HepG2 (cell line): ENCODE data around the gene ITGB3. TPM values are rescaled to one million over a fixed set of nuclear protein-coding genes. Genes with fewer than 3 reads are reported as not detected.

Experiments used
- ATAC-seq: fragments of 200-7000 bp; cut with Tn5 transposase; 3 replicates; pipeline ENCODE4 v1.9.1; 2020; ENCODE audit warnings: mild to moderate bottlenecking, moderate library complexity
- BruUV-seq: library from RNA; stranded (reverse); fragments of 400-500 nt; replicated peaks from 2 replicates; lab custom pipeline; 2021; lab: Mats Ljungman, UMichigan
- CTCF ChIA-PET: fragments of 300-600 bp; formaldehyde crosslinking; extraction: SDS; loops from one replicate; lab custom pipeline; 2021; ENCODE audit warnings: low total read pairs, inconsistent platforms, low intra/inter-chr PET ratio; lab: Yijun Ruan, JAX
- POLR2A ChIA-PET: fragments of 350-600 bp; sonication (Branson Sonifier 250); formaldehyde crosslinking; loops from one replicate; lab custom pipeline; 2020; ENCODE audit warnings: antibody characterized with exemption, inconsistent platforms; lab: Yijun Ruan, JAX
- DNase-seq: peaks from one replicate; pipeline ENCODE4 v3.0.0-alpha.2; 2015; ENCODE audit warnings: low spot score
- FAIRE-seq: peaks from 3 replicates; lab custom pipeline; 2011; peaks lifted over from hg19 to GRCh38; lab: Jason Lieb, UNC
- H2AFZ ChIP-seq: one replicate; pipeline ENCODE4 v1.6.1; 2011; ENCODE audit warnings: low read length, inconsistent platforms
- H3K27ac ChIP-seq: fragments of 300-600 bp; 3 replicates; pipeline ENCODE4 v1.8.0; 2011; ENCODE audit warnings: mixed run types, mild to moderate bottlenecking, mixed read lengths, low read length, inconsistent platforms; ENCODE audit not compliant: insufficient read depth; ENCODE audit errors: extremely low read length
- H3K27me3 ChIP-seq, 2 experiments: fragments of 200-600 bp in 1 of 2; 2 replicates in 1 of 2; 3 replicates in 1 of 2; pipeline versions ENCODE4 v1.6.0 to v1.8.0; 2011; ENCODE audit warnings: low read length in 2 of 2, mild to moderate bottlenecking in 2 of 2, moderate library complexity in 2 of 2, inconsistent platforms in 1 of 2; ENCODE audit not compliant: insufficient read depth in 2 of 2, control insufficient read depth in 1 of 2
- H3K36me3 ChIP-seq, 2 experiments: fragments of 200-600 bp in 1 of 2; replicated peaks in 1 of 2; 2 replicates in 1 of 2; 3 replicates in 1 of 2; pipeline versions ENCODE4 v1.5.1 to v1.8.0; 2011; ENCODE audit warnings: low read length in 2 of 2, inconsistent platforms in 1 of 2; ENCODE audit not compliant: insufficient read depth in 2 of 2, control insufficient read depth in 1 of 2
- H3K4me1 ChIP-seq: 2 replicates; pipeline ENCODE4 v1.5.1; 2012; ENCODE audit warnings: low read length, inconsistent platforms; ENCODE audit not compliant: insufficient read depth
- H3K4me2 ChIP-seq: 2 replicates; pipeline ENCODE4 v1.6.0; 2011; ENCODE audit warnings: low read depth, low read length, inconsistent platforms
- H3K4me3 ChIP-seq, 3 experiments: fragments of 200-600 bp in 1 of 3; sonication (generic), shearing (Covaris generic) in 1 of 3; replicated peaks in 1 of 3; 2 replicates each; pipeline ENCODE4 v1.5.1; 2011 to 2016; ENCODE audit warnings: low read length in 3 of 3, inconsistent platforms in 2 of 3, low read depth in 2 of 3, mild to moderate bottlenecking in 2 of 3, control low read depth in 1 of 3, mixed read lengths in 1 of 3; ENCODE audit not compliant: insufficient read depth in 1 of 3
- H3K79me2 ChIP-seq: one replicate; pipeline ENCODE4 v1.6.1; 2011; ENCODE audit warnings: low read length, inconsistent platforms; ENCODE audit not compliant: insufficient read depth
- H3K9ac ChIP-seq: 2 replicates; pipeline ENCODE4 v1.6.0; 2011; ENCODE audit warnings: mild to moderate bottlenecking, low read depth, low read length, inconsistent platforms; ENCODE audit not compliant: insufficient read depth
- H3K9me3 ChIP-seq: 2 replicates; pipeline ENCODE4 v1.5.1; 2012; ENCODE audit warnings: mild to moderate bottlenecking, low read length
- H4K20me1 ChIP-seq: 2 replicates; pipeline ENCODE4 v1.6.0; 2011; ENCODE audit warnings: inconsistent platforms, mild to moderate bottlenecking, low read length, moderate library complexity; ENCODE audit not compliant: insufficient read depth
- ASH2L ChIP-seq: fragments of 300-600, 200-600 bp; sonication (generic); IDR thresholded peaks from 2 replicates; pipeline ENCODE4 v1.7.0; 2017; ENCODE audit warnings: low read depth, mild to moderate bottlenecking, moderate library complexity, mixed read lengths, low read length; ENCODE audit not compliant: insufficient read length
- CBFB ChIP-seq: sonication (generic); formaldehyde crosslinking; IDR thresholded peaks from 2 replicates; pipeline ENCODE4 v1.4.0; 2020; ENCODE audit warnings: missing genetic modification reagents
- CHCHD3 ChIP-seq: sonication (generic); formaldehyde crosslinking; IDR thresholded peaks from 2 replicates; pipeline ENCODE4 v1.8.0; 2022; ENCODE audit warnings: mild to moderate bottlenecking, missing genetic modification reagents, moderate library complexity
- GTF2F1 ChIP-seq: fragments of 150-350 bp; IDR thresholded peaks from 2 replicates; pipeline ENCODE4 v1.6.1; 2014; ENCODE audit warnings: low read length
- MZF1 ChIP-seq: sonication (generic); formaldehyde crosslinking; IDR thresholded peaks from 2 replicates; pipeline ENCODE4 v1.8.1; 2023; ENCODE audit warnings: mild to moderate bottlenecking, missing genetic modification reagents, borderline replicate concordance
- POLR2AphosphoS2 ChIP-seq: IDR thresholded peaks from 2 replicates; pipeline ENCODE4 v1.6.1; 2011; ENCODE audit warnings: low read depth, low read length, improper control_type of control experiment
- SMAD1 ChIP-seq: sonication (generic); formaldehyde crosslinking; IDR thresholded peaks from 2 replicates; pipeline ENCODE4 v1.4.0; 2020; ENCODE audit warnings: missing genetic modification reagents, low read depth, mild to moderate bottlenecking, borderline replicate concordance
- TBX2 ChIP-seq: sonication (generic); formaldehyde crosslinking; IDR thresholded peaks from 2 replicates; pipeline ENCODE4 v1.5.0; 2020; ENCODE audit warnings: missing genetic modification reagents, mild to moderate bottlenecking, borderline replicate concordance
- ZBTB1 ChIP-seq: sonication (generic); formaldehyde crosslinking; IDR thresholded peaks from 2 replicates; pipeline ENCODE4 v1.4.0; 2020; ENCODE audit warnings: missing genetic modification reagents, borderline replicate concordance
- ZKSCAN5 ChIP-seq: sonication (generic); formaldehyde crosslinking; IDR thresholded peaks from 2 replicates; pipeline ENCODE4 v1.5.1; 2020; ENCODE audit warnings: mild to moderate bottlenecking, missing genetic modification reagents
- ZNF292 ChIP-seq: sonication (generic); formaldehyde crosslinking; IDR thresholded peaks from 2 replicates; pipeline ENCODE4 v1.8.1; 2022; ENCODE audit warnings: mild to moderate bottlenecking, low read depth, missing genetic modification reagents, borderline replicate concordance
- ZNF3 ChIP-seq: IDR thresholded peaks from 2 replicates; pipeline ENCODE4 v1.7.0; 2017; ENCODE audit warnings: inconsistent platforms
- ZNF383 ChIP-seq: sonication (generic); formaldehyde crosslinking; IDR thresholded peaks from 2 replicates; pipeline ENCODE4 v1.4.0; 2020; ENCODE audit warnings: missing genetic modification reagents, mild to moderate bottlenecking, borderline replicate concordance
- ZNF567 ChIP-seq: sonication (generic); formaldehyde crosslinking; IDR thresholded peaks from 2 replicates; pipeline ENCODE4 v1.8.1; 2023; ENCODE audit warnings: mild to moderate bottlenecking, missing genetic modification reagents, borderline replicate concordance
- ZNF768 ChIP-seq: sonication (generic); formaldehyde crosslinking; IDR thresholded peaks from 2 replicates; pipeline ENCODE4 v1.4.0; 2020; ENCODE audit warnings: missing genetic modification reagents
- WGBS: methylation state at CpG from one replicate; pipeline ENCODE4 v1.1.6; 2017; ENCODE audit warnings: low lambda C conversion rate; 5-methylcytosine and 5-hydroxymethylcytosine counted together
- in situ Hi-C: cut with HindIII; loops from 2 replicates; pipeline ENCODE4 v1.10.0; 2017; ENCODE audit warnings: low pct_unique_long_range_greater_than_20kb; ENCODE audit not compliant: extremely low pct_ligation_motif_present
- intact Hi-C: fragments of 100-400 bp; cut with micrococcal nuclease; formaldehyde crosslinking; loops from one replicate; pipeline ENCODE4 v1.10.0; 2022; ENCODE audit not compliant: unreplicated experiment
- polyA plus RNA-seq, 8 experiments: library from polyadenylated mRNA; depleted of rRNA in 3 of 8; stranded (reverse) in 7 of 8; unstranded in 1 of 8; fragments of >200 nt; fragmentation: Illumina TruSeq in 4 of 8; extraction: Trizol in 4 of 8; gene quantifications; 2 replicates each; pipeline versions ENCODE4 v1.2.1 to v1.2.3, GENCODE V29; 2011 to 2016; ENCODE audit warnings: low read depth in 4 of 8, missing spikeins in 1 of 8, mixed read lengths in 1 of 8; ENCODE audit not compliant: insufficient read depth in 1 of 8
- total RNA-seq, 5 experiments: library from RNA; depleted of rRNA; stranded (reverse); fragments of >200 nt; fragmentation: Illumina TruSeq; extraction: Trizol; gene quantifications; 2 replicates each; pipeline ENCODE4 v1.2.3, GENCODE V29; 2016; ENCODE audit warnings: low read depth in 1 of 5
- TF ChIP-seq, protein P1 (sequence below): sonication (generic); formaldehyde crosslinking; IDR thresholded peaks from 2 replicates; pipeline ENCODE4 v1.8.0; 2022; ENCODE audit warnings: low read depth, missing genetic modification reagents
- TF ChIP-seq, protein P2 (sequence below): sonication (generic); formaldehyde crosslinking; IDR thresholded peaks from 2 replicates; pipeline ENCODE4 v1.5.1; 2020; ENCODE audit warnings: missing genetic modification reagents, mild to moderate bottlenecking, borderline replicate concordance
- TF ChIP-seq, protein P3 (sequence below): IDR thresholded peaks from 2 replicates; pipeline ENCODE4 v1.6.1; 2018; ENCODE audit warnings: missing genetic modification reagents

The ITGB3 gene
- total and polyA plus RNA-seq, 2 of the 13 experiments (the other 11 are each of a cell fraction or from before 2014, with no cell fraction given), result 0.09 to 0.31 TPM

- POLR2A ChIA-PET, result no interaction called here
- Histone ChIP-seq H3K27me3 (peaks cover 1 to 16% of the 10 kb centered on the region in 2 experiments; a peak in 2 of 5 replicates), H3K79me2 (no peaks in the 10 kb centered on the region), H3K9ac (no peak overlapping the region), H3K4me1 (peaks cover 23% of the 10 kb centered on the region), H2AFZ (no peak overlapping the region), H3K4me2 (no peak overlapping the region), H3K4me3 (no peak overlapping the region), H3K36me3 (no peaks in the 10 kb centered on the region), H4K20me1 (no peaks in the 10 kb centered on the region)
- no peak for ATAC-seq
- no peak for FAIRE-seq
- 39% methylated on average over 3 of the region's 3 CpGs for WGBS
- intact Hi-C loops, result no loop called here
- DNase-seq, result no peak
- TF ChIP-seq TBX2 (CRISPR knock-in tag) (no peak), ZNF383 (CRISPR knock-in tag) (no peak), CHCHD3 (CRISPR knock-in tag) (no peak), POLR2AphosphoS2 (no peak), SMAD1 (CRISPR knock-in tag) (no peak), ZBTB1 (CRISPR knock-in tag) (no peak), MZF1 (CRISPR knock-in tag) (no peak), ZNF567 (CRISPR knock-in tag) (no peak), CBFB (CRISPR knock-in tag) (no peak), ZNF768 (CRISPR knock-in tag) (no peak), ZNF292 (CRISPR knock-in tag) (no peak), ZNF3 (CRISPR knock-in tag) (no peak), ASH2L (no peak), GTF2F1 (no peak), ZKSCAN5 (CRISPR knock-in tag) (no peak)
- TF ChIP-seq, protein P1, sequence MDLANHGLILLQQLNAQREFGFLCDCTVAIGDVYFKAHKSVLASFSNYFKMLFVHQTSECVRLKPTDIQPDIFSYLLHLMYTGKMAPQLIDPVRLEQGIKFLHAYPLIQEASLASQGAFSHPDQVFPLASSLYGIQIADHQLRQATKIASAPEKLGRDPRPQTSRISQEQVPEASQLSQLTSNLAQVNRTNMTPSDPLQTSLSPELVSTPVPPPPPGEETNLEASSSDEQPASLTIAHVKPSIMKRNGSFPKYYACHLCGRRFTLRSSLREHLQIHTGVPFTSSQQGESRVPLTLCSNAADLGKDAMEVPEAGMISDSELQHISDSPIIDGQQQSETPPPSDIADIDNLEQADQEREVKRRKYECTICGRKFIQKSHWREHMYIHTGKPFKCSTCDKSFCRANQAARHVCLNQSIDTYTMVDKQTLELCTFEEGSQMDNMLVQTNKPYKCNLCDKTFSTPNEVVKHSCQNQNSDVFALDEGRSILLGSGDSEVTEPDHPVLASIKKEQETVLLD (CRISPR knock-in tag), result no peak
- TF ChIP-seq, protein P2, sequence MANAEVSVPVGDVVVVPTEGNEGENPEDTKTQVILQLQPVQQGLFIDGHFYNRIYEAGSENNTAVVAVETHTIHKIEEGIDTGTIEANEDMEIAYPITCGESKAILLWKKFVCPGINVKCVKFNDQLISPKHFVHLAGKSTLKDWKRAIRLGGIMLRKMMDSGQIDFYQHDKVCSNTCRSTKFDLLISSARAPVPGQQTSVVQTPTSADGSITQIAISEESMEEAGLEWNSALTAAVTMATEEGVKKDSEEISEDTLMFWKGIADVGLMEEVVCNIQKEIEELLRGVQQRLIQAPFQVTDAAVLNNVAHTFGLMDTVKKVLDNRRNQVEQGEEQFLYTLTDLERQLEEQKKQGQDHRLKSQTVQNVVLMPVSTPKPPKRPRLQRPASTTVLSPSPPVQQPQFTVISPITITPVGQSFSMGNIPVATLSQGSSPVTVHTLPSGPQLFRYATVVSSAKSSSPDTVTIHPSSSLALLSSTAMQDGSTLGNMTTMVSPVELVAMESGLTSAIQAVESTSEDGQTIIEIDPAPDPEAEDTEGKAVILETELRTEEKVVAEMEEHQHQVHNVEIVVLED (CRISPR knock-in tag), result no peak
- TF ChIP-seq, protein P3, sequence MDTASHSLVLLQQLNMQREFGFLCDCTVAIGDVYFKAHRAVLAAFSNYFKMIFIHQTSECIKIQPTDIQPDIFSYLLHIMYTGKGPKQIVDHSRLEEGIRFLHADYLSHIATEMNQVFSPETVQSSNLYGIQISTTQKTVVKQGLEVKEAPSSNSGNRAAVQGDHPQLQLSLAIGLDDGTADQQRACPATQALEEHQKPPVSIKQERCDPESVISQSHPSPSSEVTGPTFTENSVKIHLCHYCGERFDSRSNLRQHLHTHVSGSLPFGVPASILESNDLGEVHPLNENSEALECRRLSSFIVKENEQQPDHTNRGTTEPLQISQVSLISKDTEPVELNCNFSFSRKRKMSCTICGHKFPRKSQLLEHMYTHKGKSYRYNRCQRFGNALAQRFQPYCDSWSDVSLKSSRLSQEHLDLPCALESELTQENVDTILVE (CRISPR knock-in tag), result no peak
- TF ChIP-seq, all 625 proteins: peak for 0
- CTCF ChIA-PET, result interaction anchor here (3.1 kb wide), 1 partner anchor 83 kb away, joined by 65 read pairs; no protein-coding TSS in a partner anchor
- H3K9me3 ChIP-seq, result no peaks in the 10 kb centered on the region
- in situ Hi-C loops, result loop anchor here (5.0 kb wide), 1 partner anchor 85 kb away; no protein-coding TSS in a partner anchor
- BruUV-seq, result no TSS peak
- H3K27ac ChIP-seq, result no peak overlapping the region
These were observed 21.8 kb upstream of the ITGB3 start for GRCh38 chr17:47231866-47232265.
